Measurements from ENCODE around the gene PLCZ1.

The PLCZ1 gene

DNA sequence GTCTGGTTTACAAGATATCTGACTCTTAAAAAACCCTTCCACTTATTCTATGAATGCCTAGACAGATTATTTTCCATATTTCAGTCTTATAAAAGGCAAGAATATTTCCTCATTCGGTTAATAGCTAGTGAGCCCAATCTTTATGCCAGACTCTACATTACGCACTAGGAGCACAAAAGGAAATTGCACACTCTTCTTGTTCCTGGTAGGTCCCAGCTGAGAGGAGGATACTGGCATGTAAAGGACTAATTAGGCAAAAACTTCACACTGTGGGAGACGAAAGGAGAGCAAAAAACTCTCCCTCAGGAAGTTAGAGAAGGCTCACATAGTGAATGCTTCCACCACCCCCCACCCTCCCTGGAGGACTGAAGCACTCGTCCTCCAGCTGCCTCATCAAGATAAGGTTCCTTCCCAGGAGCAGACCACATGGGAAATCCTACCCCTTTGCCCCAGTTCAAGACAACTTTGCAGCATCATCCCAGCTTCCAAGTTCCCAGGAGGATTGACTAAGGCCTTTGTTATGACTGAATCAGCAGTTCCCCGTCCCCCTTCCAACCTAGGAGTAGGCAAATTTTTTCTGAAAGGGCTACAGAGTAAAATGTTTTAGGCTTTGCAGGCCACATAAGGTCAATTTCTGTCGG, 14.6 kb upstream of the PLCZ1 start:
- peak; percentile 75 for DNase-seq (ENCODE audit: extremely low read depth, low read depth)
- TF ChIP-seq CTCF (IDR thresholded peaks at IDR 0.05; ENCODE audit: low read depth, low read length), result no peak

DNA sequence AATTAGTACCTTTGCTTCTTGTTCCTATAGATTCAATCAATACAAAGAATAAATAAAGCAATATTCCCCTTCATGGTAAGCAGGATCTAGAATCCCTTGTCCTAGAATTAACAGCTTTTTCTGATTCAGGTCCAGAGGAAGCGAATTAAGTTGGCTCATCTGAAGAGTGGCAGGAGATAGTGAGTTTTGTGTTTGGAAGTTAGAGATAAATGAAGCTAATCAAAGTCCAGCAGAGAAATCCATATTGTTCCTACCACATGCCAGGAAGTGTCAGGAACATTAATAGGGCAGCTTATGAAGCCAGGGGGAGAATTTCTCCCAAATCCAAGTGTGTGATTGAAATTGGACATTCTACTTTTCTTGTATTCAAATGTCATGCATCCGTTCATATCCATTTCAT, 14.1 kb upstream of the PLCZ1 start:
- no peak for TF ChIP-seq CTCF (IDR thresholded peaks at IDR 0.05; ENCODE audit: low read depth, low read length)
- no peak for DNase-seq (ENCODE audit: extremely low read depth, low read depth)

- peak; percentile 12 for DNase-seq (ENCODE audit: extremely low read depth, low read depth)
Observed at GRCh38 chr12:18750085-18750484, 12.3 kb upstream of the PLCZ1 start.

DNA sequence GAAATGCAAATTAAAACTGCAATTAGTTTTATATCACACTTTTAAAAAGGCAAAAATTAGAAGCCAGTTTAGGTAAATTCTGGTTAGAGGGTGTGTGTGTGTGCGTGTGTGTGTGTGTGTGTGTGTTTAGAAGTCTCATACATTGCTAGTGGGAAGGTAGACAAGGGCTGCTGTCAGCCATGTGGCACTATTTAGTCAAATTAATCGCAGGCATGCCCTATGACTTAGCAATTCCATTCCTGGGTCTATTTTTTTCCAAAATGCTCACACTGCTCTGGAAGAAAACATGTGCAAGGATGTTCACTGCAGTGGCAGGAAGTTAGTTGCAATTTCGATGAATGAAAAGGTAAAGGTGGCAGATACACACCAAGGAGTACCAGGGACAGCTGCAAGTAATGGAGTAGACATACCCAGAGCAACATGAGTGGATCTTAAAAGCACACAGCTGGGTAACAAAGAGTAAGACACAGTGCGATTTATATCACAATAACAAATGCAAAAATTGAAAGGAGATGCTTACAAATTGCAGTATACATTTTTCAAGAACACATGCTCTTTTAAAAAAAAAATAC, 11.7 kb upstream of the PLCZ1 start:
- no peak for TF ChIP-seq CTCF (IDR thresholded peaks at IDR 0.05; ENCODE audit: low read depth, low read length)
- DNase-seq (ENCODE audit: extremely low read depth, low read depth), result peak; percentile 57

More at GRCh38 chr12:18750085-18750484, 12.3 kb upstream of the PLCZ1 start:
- no peak for TF ChIP-seq CTCF (IDR thresholded peaks at IDR 0.05; ENCODE audit: low read depth, low read length)

- peak; percentile 70 for DNase-seq (ENCODE audit: extremely low read depth, low read depth)
- no peak for TF ChIP-seq CTCF (IDR thresholded peaks at IDR 0.05; ENCODE audit: low read depth, low read length)
Observed at GRCh38 chr12:18747895-18748294, 10.1 kb upstream of the PLCZ1 start.

DNA sequence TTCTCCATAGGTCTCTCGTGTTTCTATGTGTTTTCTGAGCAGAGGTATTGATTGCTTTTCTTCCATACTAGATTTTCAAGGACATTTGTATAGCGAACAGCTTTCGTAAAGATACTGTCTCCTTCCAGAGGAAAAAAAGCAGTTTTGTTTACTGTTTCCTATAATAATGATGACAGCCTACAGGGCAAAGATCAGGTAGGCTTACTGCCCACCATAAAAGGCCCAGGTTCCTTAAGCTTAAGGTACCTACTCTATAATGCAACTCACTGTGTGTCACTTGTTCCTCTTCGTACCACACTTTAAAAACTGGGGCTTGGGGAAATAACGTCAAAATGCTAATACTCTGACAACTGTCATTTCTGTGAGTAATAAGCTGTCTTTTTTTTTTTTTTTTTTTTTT, 6.7 kb downstream of the PLCZ1 start:
- no peak for DNase-seq (ENCODE audit: extremely low read depth, low read depth)
- no peak for TF ChIP-seq CTCF (IDR thresholded peaks at IDR 0.05; ENCODE audit: low read depth, low read length)

GRCh38 chr12:18723752-18724151, 14.1 kb downstream of the PLCZ1 start:
- DNase-seq (ENCODE audit: extremely low read depth, low read depth), result peak; percentile 8
- no peak for TF ChIP-seq CTCF (IDR thresholded peaks at IDR 0.05; ENCODE audit: low read depth, low read length)
